ENCODE results near the gene KIAA1328.

DNA sequence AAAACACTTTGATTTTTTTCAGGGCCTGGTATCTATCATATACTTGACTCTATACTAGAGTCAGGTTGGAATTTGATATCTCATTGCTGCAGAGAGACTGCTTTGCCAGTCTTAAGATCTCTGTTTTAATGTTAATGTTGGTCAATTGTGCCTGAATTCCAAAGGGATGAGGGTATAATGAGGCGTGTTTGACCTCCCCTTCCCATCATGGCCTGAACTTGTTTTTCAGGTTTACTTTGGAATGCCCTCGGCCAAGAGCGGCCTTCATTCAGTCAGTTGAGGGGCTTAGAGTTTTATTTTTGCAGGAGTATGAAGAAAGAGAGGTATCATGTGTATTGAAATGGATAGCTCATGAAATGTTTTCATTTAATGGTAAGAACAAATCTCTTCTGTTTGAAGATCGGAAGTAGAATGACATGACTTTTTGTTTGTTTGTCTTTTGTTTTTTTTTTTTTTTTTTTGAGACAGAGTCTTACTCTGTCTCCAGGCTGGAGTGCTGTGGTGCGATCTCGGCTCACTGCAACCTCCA, 119.0 kb downstream of the KIAA1328 start:
- TF ChIP-seq, protein P1, sequence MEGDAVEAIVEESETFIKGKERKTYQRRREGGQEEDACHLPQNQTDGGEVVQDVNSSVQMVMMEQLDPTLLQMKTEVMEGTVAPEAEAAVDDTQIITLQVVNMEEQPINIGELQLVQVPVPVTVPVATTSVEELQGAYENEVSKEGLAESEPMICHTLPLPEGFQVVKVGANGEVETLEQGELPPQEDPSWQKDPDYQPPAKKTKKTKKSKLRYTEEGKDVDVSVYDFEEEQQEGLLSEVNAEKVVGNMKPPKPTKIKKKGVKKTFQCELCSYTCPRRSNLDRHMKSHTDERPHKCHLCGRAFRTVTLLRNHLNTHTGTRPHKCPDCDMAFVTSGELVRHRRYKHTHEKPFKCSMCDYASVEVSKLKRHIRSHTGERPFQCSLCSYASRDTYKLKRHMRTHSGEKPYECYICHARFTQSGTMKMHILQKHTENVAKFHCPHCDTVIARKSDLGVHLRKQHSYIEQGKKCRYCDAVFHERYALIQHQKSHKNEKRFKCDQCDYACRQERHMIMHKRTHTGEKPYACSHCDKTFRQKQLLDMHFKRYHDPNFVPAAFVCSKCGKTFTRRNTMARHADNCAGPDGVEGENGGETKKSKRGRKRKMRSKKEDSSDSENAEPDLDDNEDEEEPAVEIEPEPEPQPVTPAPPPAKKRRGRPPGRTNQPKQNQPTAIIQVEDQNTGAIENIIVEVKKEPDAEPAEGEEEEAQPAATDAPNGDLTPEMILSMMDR (conservative IDR thresholded peaks at IDR 0.05) = no peak
- TF ChIP-seq ZFX (IDR thresholded peaks at IDR 0.05) = no peak

Data from C4-2B (cell line).